GM18526 (cell line): ENCODE results near the gene DERA.

ENCODE experiments used
- POLR2A ChIP-seq: IDR thresholded peaks from 3 replicates; pipeline ENCODE4 v1.6.1; 2011; ENCODE audit not compliant: insufficient read length; ENCODE audit errors: extremely low read depth

DERA gene

GRCh38 chr12:15936751-15937150 lies 25.6 kb downstream of the DERA start:
- no peak for TF ChIP-seq POLR2A

GRCh38 chr12:15937902-15938301 lies 26.8 kb downstream of the DERA start:
- no peak for TF ChIP-seq POLR2A

GRCh38 chr12:15939111-15939510 lies 28.0 kb downstream of the DERA start:
- no peak for TF ChIP-seq POLR2A

- no peak for TF ChIP-seq POLR2A
These were observed 31.3 kb downstream of the DERA start for GRCh38 chr12:15942475-15942874.

- no peak for TF ChIP-seq POLR2A
These were observed 44.1 kb downstream of the DERA start for GRCh38 chr12:15955281-15955680.

GRCh38 chr12:15956010-15956409 lies 44.9 kb downstream of the DERA start:
- no peak for TF ChIP-seq POLR2A

- no peak for TF ChIP-seq POLR2A
These were observed 45.5 kb downstream of the DERA start for GRCh38 chr12:15956413-15957185.

- TF ChIP-seq POLR2A = no peak
These were observed 51.6 kb downstream of the DERA start for GRCh38 chr12:15962760-15963159.

- TF ChIP-seq POLR2A = no peak
These were observed 52.1 kb downstream of the DERA start for GRCh38 chr12:15963271-15963670.

- TF ChIP-seq POLR2A = no peak
These were observed 55.3 kb downstream of the DERA start for GRCh38 chr12:15966426-15966825.

- no peak for TF ChIP-seq POLR2A
These were observed 60.1 kb downstream of the DERA start for GRCh38 chr12:15971211-15971610.

GRCh38 chr12:15972894-15973293 lies 61.8 kb downstream of the DERA start:
- TF ChIP-seq POLR2A = no peak

- TF ChIP-seq POLR2A = no peak
These were observed 67.1 kb downstream of the DERA start for GRCh38 chr12:15977999-15978951.

GRCh38 chr12:15979096-15980092 lies 68.3 kb downstream of the DERA start:
- TF ChIP-seq POLR2A = no peak

- TF ChIP-seq POLR2A = no peak
These were observed 70.9 kb downstream of the DERA start for GRCh38 chr12:15982071-15982470.
